Measurements from ENCODE around the gene CCM2. TPM values are rescaled to one million over a fixed set of nuclear protein-coding genes. Genes with fewer than 3 reads are reported as not detected.
"Not testable (repeated sequence)": the region's sequence is repeated elsewhere in the genome, so short reads cannot be mapped to it uniquely, and the experiment has no call there.

The CCM2 gene
- total RNA-seq, 2 experiments from 2014 or later = 99.6 to 99.9 TPM

GRCh38 chr7:45114257-45114656, 114.3 kb downstream of the CCM2 start:
- CTCF ChIA-PET = interaction anchor here (1.2 to 7.9 kb wide), 3 partner anchors 9 to 140 kb away, joined by 3 to 38 read pairs (median 4); no protein-coding TSS in a partner anchor
- H3K27ac Mint-ChIP-seq = not testable (repeated sequence)

GRCh38 chr7:45114926-45115325, 114.9 kb downstream of the CCM2 start:
- no peak for DNase-seq
- ATAC-seq = no peak
- H3K27ac Mint-ChIP-seq = no peak overlapping the region
- H3K9me3 Mint-ChIP-seq (ENCODE audit: insufficient read depth) = no peaks in the 10 kb centered on the region
- POLR2A ChIA-PET = interaction anchor here (0.8 kb wide), 1 partner anchor 87 kb away, joined by 3 read pairs; no protein-coding TSS in a partner anchor
- peaks cover 16% of the 10 kb centered on the region for H3K27me3 Mint-ChIP-seq (ENCODE audit: low read depth)
- CTCF ChIA-PET = interaction anchor here (0.5 to 7.9 kb wide), 5 partner anchors 9 to 141 kb away, joined by 3 to 38 read pairs (median 3); no protein-coding TSS in a partner anchor
- H3K4me3 Mint-ChIP-seq = no peak overlapping the region
- peaks cover 13% of the 10 kb centered on the region for H3K36me3 Mint-ChIP-seq (ENCODE audit: low read depth)
- peaks cover 22% of the 10 kb centered on the region for H3K4me1 Mint-ChIP-seq (ENCODE audit: low read depth)

More at GRCh38 chr7:45114257-45114656, 114.3 kb downstream of the CCM2 start:
- Mint-ChIP-seq H3K36me3 (ENCODE audit: low read depth) (peaks cover 15% of the 10 kb centered on the region), H3K27me3 (ENCODE audit: low read depth) (peaks cover 16% of the 10 kb centered on the region), H3K4me1 (ENCODE audit: low read depth) (peaks cover 25% of the 10 kb centered on the region)
- DNase-seq; H3K4me3 Mint-ChIP-seq; POLR2A ChIA-PET; H3K9me3 Mint-ChIP-seq (ENCODE audit: insufficient read depth); ATAC-seq: not testable (repeated sequence)

GRCh38 chr7:45116048-45116447, 116.0 kb downstream of the CCM2 start:
- DNase-seq (no peak), ATAC-seq (no peak)
- peaks cover 16% of the 10 kb centered on the region for H3K27me3 Mint-ChIP-seq (ENCODE audit: low read depth)
- H3K36me3 Mint-ChIP-seq (ENCODE audit: low read depth) = peaks cover 5% of the 10 kb centered on the region
- ChIA-PET POLR2A (no interaction called here), CTCF (interaction anchor here (1.2 to 7.9 kb wide), 2 partner anchors 9 to 21 kb away, joined by 3 to 38 read pairs; no protein-coding TSS in a partner anchor)
- H3K4me3 Mint-ChIP-seq = no peak overlapping the region
- H3K27ac Mint-ChIP-seq = no peak overlapping the region
- peaks cover 17% of the 10 kb centered on the region for H3K4me1 Mint-ChIP-seq (ENCODE audit: low read depth)
- H3K9me3 Mint-ChIP-seq (ENCODE audit: insufficient read depth) = no peaks in the 10 kb centered on the region

- no peak overlapping the region for H3K27ac Mint-ChIP-seq
- ChIA-PET CTCF (interaction anchor here (7.9 kb wide), 1 partner anchor 19 kb away, joined by 38 read pairs; no protein-coding TSS in a partner anchor), POLR2A (no interaction called here)
- peaks cover 16% of the 10 kb centered on the region for H3K27me3 Mint-ChIP-seq (ENCODE audit: low read depth)
- no peak overlapping the region for H3K4me3 Mint-ChIP-seq
- no peak for DNase-seq
- peaks cover 1% of the 10 kb centered on the region for H3K36me3 Mint-ChIP-seq (ENCODE audit: low read depth)
- H3K9me3 Mint-ChIP-seq (ENCODE audit: insufficient read depth) = no peaks in the 10 kb centered on the region
- peaks cover 13% of the 10 kb centered on the region for H3K4me1 Mint-ChIP-seq (ENCODE audit: low read depth)
- ATAC-seq = no peak
Measured at GRCh38 chr7:45117582-45117981, 117.6 kb downstream of the CCM2 start.

- CTCF ChIA-PET = interaction anchor here (1.2 to 7.9 kb wide), 2 partner anchors 18 to 83 kb away, joined by 3 to 38 read pairs; no protein-coding TSS in a partner anchor
- no peak for ATAC-seq
- H3K9me3 Mint-ChIP-seq (ENCODE audit: insufficient read depth) = no peaks in the 10 kb centered on the region
Measured at GRCh38 chr7:45118292-45118691, 118.3 kb downstream of the CCM2 start.

GRCh38 chr7:45118889-45119331, 118.9 kb downstream of the CCM2 start:
- peaks cover 14% of the 10 kb centered on the region for H3K27me3 Mint-ChIP-seq (ENCODE audit: low read depth)
- no peaks in the 10 kb centered on the region for H3K9me3 Mint-ChIP-seq (ENCODE audit: insufficient read depth)
- ChIA-PET POLR2A (interaction anchor here (0.6 to 0.8 kb wide), 2 partner anchors 8 to 17 kb away, joined by 3 read pairs; no protein-coding TSS in a partner anchor), CTCF (interaction anchor here (1.2 to 7.9 kb wide), 2 partner anchors 18 to 83 kb away, joined by 3 to 38 read pairs; no protein-coding TSS in a partner anchor)
- ATAC-seq (no peak), DNase-seq (no peak)
- no peak overlapping the region for H3K4me3 Mint-ChIP-seq
- peaks cover 21% of the 10 kb centered on the region for H3K4me1 Mint-ChIP-seq (ENCODE audit: low read depth)
- no peak overlapping the region for H3K27ac Mint-ChIP-seq
- no peaks in the 10 kb centered on the region for H3K36me3 Mint-ChIP-seq (ENCODE audit: low read depth)

More at GRCh38 chr7:45118292-45118691, 118.3 kb downstream of the CCM2 start:
- Mint-ChIP-seq H3K4me3 (no peak overlapping the region), H3K27me3 (ENCODE audit: low read depth) (peaks cover 16% of the 10 kb centered on the region), H3K36me3 (ENCODE audit: low read depth) (no peaks in the 10 kb centered on the region), H3K27ac (no peak overlapping the region), H3K4me1 (ENCODE audit: low read depth) (peaks cover 15% of the 10 kb centered on the region)
- POLR2A ChIA-PET = interaction anchor here (0.6 kb wide), 1 partner anchor 9 kb away, joined by 3 read pairs; no protein-coding TSS in a partner anchor
- DNase-seq = no peak

GRCh38 chr7:45119550-45119949, 119.5 kb downstream of the CCM2 start:
- ATAC-seq (no peak), DNase-seq (no peak)
- H3K4me1 Mint-ChIP-seq (ENCODE audit: low read depth) = peaks cover 22% of the 10 kb centered on the region
- H3K9me3 Mint-ChIP-seq (ENCODE audit: insufficient read depth) = no peaks in the 10 kb centered on the region
- H3K36me3 Mint-ChIP-seq (ENCODE audit: low read depth) = no peaks in the 10 kb centered on the region
- no peak overlapping the region for H3K27ac Mint-ChIP-seq
- POLR2A ChIA-PET = interaction anchor here (0.6 kb wide), 1 partner anchor 9 kb away, joined by 3 read pairs; no protein-coding TSS in a partner anchor
- CTCF ChIA-PET = interaction anchor here (7.9 kb wide), 1 partner anchor 17 kb away, joined by 38 read pairs; no protein-coding TSS in a partner anchor
- peaks cover 8% of the 10 kb centered on the region for H3K27me3 Mint-ChIP-seq (ENCODE audit: low read depth)
- no peak overlapping the region for H3K4me3 Mint-ChIP-seq

GRCh38 chr7:45122975-45123860, 123.2 kb downstream of the CCM2 start:
- POLR2A ChIA-PET = interaction anchor here (0.7 to 1.3 kb wide), 4 partner anchors 12 to 646 kb away, joined by 3 to 11 read pairs (median 4); partner anchors contain the start of genes H2AZ2 and TBRG4
- CTCF ChIA-PET = interaction anchor here (1.0 to 2.7 kb wide), 3 partner anchors 8 to 150 kb away, joined by 3 to 24 read pairs (median 4); no protein-coding TSS in a partner anchor
- no peaks in the 10 kb centered on the region for H3K36me3 Mint-ChIP-seq (ENCODE audit: low read depth)
- no peaks in the 10 kb centered on the region for H3K9me3 Mint-ChIP-seq (ENCODE audit: insufficient read depth)
- ATAC-seq = peak; percentile 59
- peak; percentile 37 for DNase-seq
- peaks cover 22% of the 10 kb centered on the region for H3K4me1 Mint-ChIP-seq (ENCODE audit: low read depth)
- no peaks in the 10 kb centered on the region for H3K27me3 Mint-ChIP-seq (ENCODE audit: low read depth)
- H3K4me3 Mint-ChIP-seq = peak overlapping the region; percentile 54
- H3K27ac Mint-ChIP-seq = peak overlapping the region; percentile 97

- no peaks in the 10 kb centered on the region for H3K36me3 Mint-ChIP-seq (ENCODE audit: low read depth)
- H3K4me1 Mint-ChIP-seq (ENCODE audit: low read depth) = peaks cover 16% of the 10 kb centered on the region
- ATAC-seq = no peak
- no peaks in the 10 kb centered on the region for H3K9me3 Mint-ChIP-seq (ENCODE audit: insufficient read depth)
- ChIA-PET POLR2A (interaction anchor here (0.9 to 1.3 kb wide), 4 partner anchors 11 to 276 kb away, joined by 3 to 11 read pairs (median 4); partner anchors contain the start of genes H2AZ2 and TBRG4), CTCF (interaction anchor here (0.8 to 2.7 kb wide), 3 partner anchors 9 to 11 kb away, joined by 3 to 24 read pairs (median 3); no protein-coding TSS in a partner anchor)
- DNase-seq = no peak
- H3K27me3 Mint-ChIP-seq (ENCODE audit: low read depth) = no peaks in the 10 kb centered on the region
- H3K27ac Mint-ChIP-seq = peak overlapping the region; percentile 97
- no peak overlapping the region for H3K4me3 Mint-ChIP-seq
Measured at GRCh38 chr7:45123913-45124710, 124.1 kb downstream of the CCM2 start.

- Mint-ChIP-seq H3K27me3 (ENCODE audit: low read depth) (no peaks in the 10 kb centered on the region), H3K36me3 (ENCODE audit: low read depth) (no peaks in the 10 kb centered on the region), H3K4me3 (no peak overlapping the region), H3K27ac (peak overlapping the region; percentile 16), H3K4me1 (ENCODE audit: low read depth) (peaks cover 16% of the 10 kb centered on the region), H3K9me3 (ENCODE audit: insufficient read depth) (no peaks in the 10 kb centered on the region)
- ChIA-PET POLR2A (interaction anchor here (0.6 to 1.0 kb wide), 2 partner anchors 15 to 76 kb away, joined by 3 read pairs; no protein-coding TSS in a partner anchor), CTCF (interaction anchor here (0.8 to 1.4 kb wide), 2 partner anchors 10 to 11 kb away, joined by 3 to 6 read pairs; no protein-coding TSS in a partner anchor)
- DNase-seq = no peak
- ATAC-seq = no peak
Measured at GRCh38 chr7:45125193-45125904, 125.3 kb downstream of the CCM2 start.

All from activated CD8-positive, alpha-beta T cell treated with anti-CD3 and anti-CD28 coated beads, Interleukin-2, amount 10 ng/mL, durations not matched to agents 7 days and 5 days (primary cell).